ENCODE measurements around the gene POU3F3. TPM values are rescaled to one million over a fixed set of nuclear protein-coding genes. Genes with fewer than 3 reads are reported as not detected.

POU3F3 gene
- total and polyA plus RNA-seq, 2 of the 8 experiments (the other 6 are each of a cell fraction or from before 2014, with no cell fraction given) = 0.09 TPM; not detected in 1

DNA sequence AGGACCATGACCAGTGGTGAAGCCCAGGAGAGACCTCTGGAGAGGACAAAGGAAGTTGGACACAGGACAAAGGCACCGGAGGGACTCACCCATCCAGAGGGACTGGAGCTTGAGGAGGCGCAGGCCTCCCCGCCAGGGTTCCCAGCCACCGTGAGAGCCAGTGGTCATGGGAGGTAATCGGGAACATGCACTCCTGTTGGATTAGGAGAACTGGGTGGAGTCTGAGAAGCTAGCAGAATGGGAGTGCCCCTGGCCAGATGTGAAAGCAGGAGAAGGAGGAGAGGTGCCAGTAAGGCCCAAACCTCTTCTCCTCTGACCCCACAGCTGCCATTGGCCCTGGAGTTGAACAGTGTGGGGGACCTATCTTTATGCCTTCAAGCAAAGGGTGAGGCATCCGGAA, 20.3 kb downstream of the POU3F3 start:
- 0 out of 2 replicates have a peak overlapping the region, but pooled peaks have one; percentile 72 for H2BK15ac ChIP-seq (ENCODE audit: low read length)
- no peak overlapping the region for H3K56ac ChIP-seq (replicated peaks; ENCODE audit: insufficient read length, low read depth, low read length)
- 0 out of 2 replicates have a peak overlapping the region, but pooled peaks have one; percentile 60 for H2BK12ac ChIP-seq (ENCODE audit: low read depth, low read length)
- H3K9me3 ChIP-seq (ENCODE audit: insufficient read depth in 2 of 2, low read depth in 1 of 2, low read length in 1 of 2) = no peaks in the 10 kb centered on the region
- DNase-seq (ENCODE audit: low read depth in 1 of 2, low spot score in 2 of 2) = no peak
- no peak overlapping the region for H3K4ac ChIP-seq (replicated peaks; ENCODE audit: insufficient read length, low read depth, low read length)
- no peaks in the 10 kb centered on the region for H3K36me3 ChIP-seq (ENCODE audit: control insufficient read depth in 2 of 4, insufficient read depth in 4 of 4, low read length in 3 of 4)
- no peaks in the 10 kb centered on the region; the same call in 1 of the 2 replicates for H3K79me1 ChIP-seq (ENCODE audit: low read depth, low read length)
- no peak overlapping the region for H3K9ac ChIP-seq (replicated peaks in 1 of 4; ENCODE audit: extremely low read depth in 1 of 4, low read depth in 3 of 4, low read length in 3 of 4)
- no peak overlapping the region for H4K91ac ChIP-seq (replicated peaks; ENCODE audit: insufficient read length, low read length)
- H2AK5ac ChIP-seq (ENCODE audit: low read depth, low read length) = no peak overlapping the region
- peaks cover 0 to 10% (median 3%) of the 10 kb centered on the region in 4 experiments; a peak in 5 of 7 replicates for H3K4me1 ChIP-seq (replicated peaks in 1 of 4; ENCODE audit: control insufficient read depth in 3 of 4, insufficient read depth in 4 of 4, low read length in 3 of 4)
- H3K18ac ChIP-seq (ENCODE audit: extremely low read depth, low read length) = no peak overlapping the region
- peaks cover 20% of the 10 kb centered on the region for H3K23me2 ChIP-seq (ENCODE audit: low read depth, low read length)
- H2AFZ ChIP-seq (ENCODE audit: low read length) = no peak overlapping the region
- no peak overlapping the region for H3K23ac ChIP-seq (ENCODE audit: insufficient read length)
- H3K79me2 ChIP-seq (ENCODE audit: control insufficient read depth in 1 of 2, insufficient read depth in 2 of 2, low read length in 2 of 2) = no peaks in the 10 kb centered on the region
- H3K14ac ChIP-seq (ENCODE audit: insufficient read length) = no peak overlapping the region
- no peak overlapping the region for H2BK20ac ChIP-seq (ENCODE audit: low read length)
- peak overlapping the region; percentile 79 to 81; a peak in 2 of 4 replicates for H3K4me2 ChIP-seq (ENCODE audit: insufficient read depth in 1 of 2, low read depth in 2 of 2, low read length in 2 of 2)
- peak overlapping the region in 2 of 4 experiments; percentile 59 to 75; a peak in 3 of 8 replicates for H3K4me3 ChIP-seq (ENCODE audit: extremely low read depth in 1 of 4, insufficient read depth in 2 of 4, low read depth in 3 of 4, low read length in 4 of 4)
- no peak for FAIRE-seq
- peaks cover 4 to 7% of the 10 kb centered on the region in 2 experiments for H4K20me1 ChIP-seq (replicated peaks in 1 of 2; ENCODE audit: control insufficient read depth in 1 of 2, insufficient read depth in 2 of 2, low read length in 2 of 2)
- no peak overlapping the region for H3K27ac ChIP-seq (ENCODE audit: low read depth, low read length)
- H4K5ac ChIP-seq (ENCODE audit: insufficient read length, low read depth, low read length) = no peak overlapping the region
- H2BK5ac ChIP-seq (ENCODE audit: low read depth, low read length) = no peak overlapping the region
- H4K8ac ChIP-seq (ENCODE audit: extremely low read depth, insufficient read depth, low read length) = no peak overlapping the region
- no peak for TF ChIP-seq CREB1 (IDR thresholded peaks at IDR 0.05)
- no peak for TF ChIP-seq KDM1A (IDR thresholded peaks at IDR 0.05; ENCODE audit: borderline replicate concordance, low read length)
- TF ChIP-seq EGR1 (IDR thresholded peaks at IDR 0.05; ENCODE audit: borderline replicate concordance, low read depth, low read length) = no peak
- TF ChIP-seq, protein P1, sequence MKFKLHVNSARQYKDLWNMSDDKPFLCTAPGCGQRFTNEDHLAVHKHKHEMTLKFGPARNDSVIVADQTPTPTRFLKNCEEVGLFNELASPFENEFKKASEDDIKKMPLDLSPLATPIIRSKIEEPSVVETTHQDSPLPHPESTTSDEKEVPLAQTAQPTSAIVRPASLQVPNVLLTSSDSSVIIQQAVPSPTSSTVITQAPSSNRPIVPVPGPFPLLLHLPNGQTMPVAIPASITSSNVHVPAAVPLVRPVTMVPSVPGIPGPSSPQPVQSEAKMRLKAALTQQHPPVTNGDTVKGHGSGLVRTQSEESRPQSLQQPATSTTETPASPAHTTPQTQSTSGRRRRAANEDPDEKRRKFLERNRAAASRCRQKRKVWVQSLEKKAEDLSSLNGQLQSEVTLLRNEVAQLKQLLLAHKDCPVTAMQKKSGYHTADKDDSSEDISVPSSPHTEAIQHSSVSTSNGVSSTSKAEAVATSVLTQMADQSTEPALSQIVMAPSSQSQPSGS (IDR thresholded peaks at IDR 0.05; ENCODE audit: low read length) = no peak
- no peak for TF ChIP-seq SP1 (IDR thresholded peaks at IDR 0.05; ENCODE audit: low read depth, low read length)
- TF ChIP-seq ASH2L (IDR thresholded peaks at IDR 0.05; ENCODE audit: low read length) = no peak
- TF ChIP-seq CHD2 (IDR thresholded peaks at IDR 0.05; ENCODE audit: low read length) = no peak
- TF ChIP-seq BCL11A (IDR thresholded peaks at IDR 0.05; ENCODE audit: low read depth in 2 of 2, low read length in 2 of 2) = no peak
- TF ChIP-seq SP2 (IDR thresholded peaks at IDR 0.05; ENCODE audit: low read length) = no peak
- TF ChIP-seq KDM4A (IDR thresholded peaks at IDR 0.05; ENCODE audit: low read depth, low read length, severe bottlenecking) = no peak
- peaks cover 33 to 68% (median 56%) of the 10 kb centered on the region in 4 experiments for H3K27me3 ChIP-seq (replicated peaks in 1 of 4; ENCODE audit: control insufficient read depth in 3 of 4, extremely low read depth in 1 of 4, insufficient read depth in 3 of 4, low read length in 3 of 4)
- no peak overlapping the region for H2BK120ac ChIP-seq (replicated peaks; ENCODE audit: low read depth, low read length)
- WGBS, 2 experiments (ENCODE audit: extremely low coverage in 1 of 2, insufficient coverage in 1 of 2, insufficient read length in 1 of 2, insufficient replicate concordance in 2 of 2, low coverage in 1 of 2, low lambda C conversion rate in 2 of 2, missing lambda C conversion rate in 1 of 2) = 82% methylated on average over 6 of the region's 6 CpGs; no CpG with 5 or more reads in 1 of the 2 experiments
- ChIA-PET CTCF (ENCODE audit: partially characterized antibody) (interaction anchor here (0.6 to 5.5 kb wide), 13 partner anchors 8 to 488 kb away, joined by 3 to 38 read pairs (median 5); partner anchors contain the start of gene POU3F3), POLR2A (ENCODE audit: partially characterized antibody) (interaction anchor here (0.8 to 2.4 kb wide), 2 partner anchors 12 to 61 kb away, joined by 3 to 11 read pairs; no protein-coding TSS in a partner anchor)
